GM12878 (cell line): Measurements from ENCODE around the gene WWOX. TPM values are rescaled to one million over a fixed set of nuclear protein-coding genes. Genes with fewer than 3 reads are reported as not detected.

ENCODE experiments used
- ATAC-seq: fragments of 200-7000 bp; cut with Tn5 transposase; 3 replicates; pipeline ENCODE4 v1.9.1; 2020; ENCODE audit warnings: mild to moderate bottlenecking, moderate library complexity
- BruUV-seq: library from RNA; stranded (reverse); fragments of 400-500 nt; replicated peaks from 2 replicates; lab custom pipeline; 2021; lab: Mats Ljungman, UMichigan
- CTCF ChIA-PET: fragments of 300-600 bp; sonication (Branson Sonifier 250); formaldehyde crosslinking; extraction: SDS; loops from one replicate; lab custom pipeline; 2021; ENCODE audit warnings: inconsistent platforms; lab: Yijun Ruan, JAX
- POLR2A ChIA-PET: fragments of 350-600 bp; formaldehyde crosslinking; extraction: SDS; loops from one replicate; lab custom pipeline; 2021; ENCODE audit warnings: inconsistent platforms; lab: Charles Lee
- RAD21 ChIA-PET: fragments of 300-600 bp; sonication (Branson Sonifier 250); formaldehyde crosslinking; loops from one replicate; lab custom pipeline; 2023; ENCODE audit warnings: antibody characterized with exemption; ENCODE audit not compliant: unreplicated experiment; lab: Charles Lee
- SMC1A ChIA-PET: fragments of 300-600 bp; sonication (Branson Sonifier 250); formaldehyde crosslinking; loops from one replicate; lab custom pipeline; 2023; ENCODE audit not compliant: unreplicated experiment, uncharacterized antibody; lab: Charles Lee
- DNase-seq: peaks from one replicate; pipeline ENCODE4 v3.0.0-alpha.2; 2011; ENCODE audit warnings: low read depth, low spot score
- FAIRE-seq: peaks from 3 replicates; lab custom pipeline; 2011; peaks lifted over from hg19 to GRCh38; lab: Jason Lieb, UNC
- H2AFZ ChIP-seq: 2 replicates; pipeline ENCODE4 v1.6.0; 2011; ENCODE audit warnings: low read depth, low read length, control low read depth; ENCODE audit not compliant: control insufficient read depth
- H3K27ac ChIP-seq: 2 replicates; pipeline ENCODE4 v1.5.1; 2011; ENCODE audit warnings: control low read depth; ENCODE audit not compliant: control insufficient read depth, insufficient read depth
- H3K27me3 ChIP-seq, 2 experiments: replicated peaks in 1 of 2; 2 replicates each; pipeline versions ENCODE4 v1.6.0 to v1.6.1; 2011; ENCODE audit warnings: low read length in 1 of 2; ENCODE audit not compliant: control insufficient read depth in 2 of 2, insufficient read depth in 2 of 2
- H3K36me3 ChIP-seq, 2 experiments: 2 replicates each; pipeline ENCODE4 v1.5.1; 2011; ENCODE audit warnings: low read length in 1 of 2; ENCODE audit not compliant: control insufficient read depth in 2 of 2, insufficient read depth in 2 of 2
- H3K4me1 ChIP-seq: 2 replicates; pipeline ENCODE4 v1.6.1; 2011; ENCODE audit warnings: mild to moderate bottlenecking, low read length, moderate library complexity, mixed read lengths; ENCODE audit not compliant: control insufficient read depth, insufficient read depth
- H3K4me2 ChIP-seq: 2 replicates; pipeline ENCODE4 v1.6.0; 2011; ENCODE audit warnings: control low read depth; ENCODE audit not compliant: control insufficient read depth, insufficient read depth
- H3K4me3 ChIP-seq: fragments of 200-600 bp; sonication (generic); 2 replicates; pipeline ENCODE4 v1.5.1; 2016
- H3K79me2 ChIP-seq: 2 replicates; pipeline ENCODE4 v1.6.0; 2011; ENCODE audit warnings: low read length; ENCODE audit not compliant: control insufficient read depth, insufficient read depth
- H3K9ac ChIP-seq: 2 replicates; pipeline ENCODE4 v1.8.0; 2011; ENCODE audit warnings: low read length, control low read depth, mixed read lengths; ENCODE audit not compliant: control insufficient read depth, insufficient read depth
- H3K9me3 ChIP-seq: replicated peaks from 3 replicates; pipeline ENCODE4 v1.5.1; 2011; ENCODE audit warnings: mild to moderate bottlenecking, low read length; ENCODE audit not compliant: control insufficient read depth, insufficient read depth
- H4K20me1 ChIP-seq: 2 replicates; pipeline ENCODE4 v1.6.0; 2011; ENCODE audit not compliant: control insufficient read depth, insufficient read depth
- ATF3 ChIP-seq: IDR thresholded peaks from 2 replicates; pipeline ENCODE4 v1.6.1; 2011; ENCODE audit warnings: low read depth, mild to moderate bottlenecking, low read length, moderate library complexity, borderline replicate concordance; ENCODE audit errors: extremely low read depth
- CEBPZ ChIP-seq: fragments of 150-350 bp; IDR thresholded peaks from 2 replicates; pipeline ENCODE4 v1.6.1; 2016; ENCODE audit warnings: low read depth, low read length
- CREB1 ChIP-seq: IDR thresholded peaks from 2 replicates; pipeline ENCODE4 v1.6.1; 2012; ENCODE audit warnings: low read depth, mild to moderate bottlenecking, inconsistent platforms
- ETV6 ChIP-seq, 2 experiments: fragments of 450-650 bp in 1 of 2; IDR thresholded peaks in 1 of 2; conservative IDR thresholded peaks in 1 of 2; 2 replicates each; pipeline ENCODE4 v1.6.1; 2014; ENCODE audit warnings: antibody characterized with exemption in 1 of 2, borderline replicate concordance in 1 of 2, low read depth in 1 of 2, mild to moderate bottlenecking in 1 of 2, moderate library complexity in 1 of 2
- IKZF1 ChIP-seq: fragments of 450-650 bp; conservative IDR thresholded peaks from 2 replicates; pipeline ENCODE4 v1.6.1; 2017; ENCODE audit warnings: antibody characterized with exemption, mild to moderate bottlenecking
- KDM1A ChIP-seq: fragments of 200-600 bp; sonication (generic); IDR thresholded peaks from 2 replicates; pipeline ENCODE4 v1.6.1; 2016; ENCODE audit warnings: borderline replicate concordance
- MEF2B ChIP-seq: fragments of 450-650 bp; IDR thresholded peaks from 2 replicates; pipeline ENCODE4 v1.6.1; 2018; ENCODE audit warnings: mild to moderate bottlenecking, moderate library complexity; ENCODE audit not compliant: partially characterized antibody, poor library complexity, severe bottlenecking
- PML ChIP-seq: IDR thresholded peaks from 2 replicates; pipeline ENCODE4 v1.6.1; 2012; ENCODE audit warnings: low read length, inconsistent platforms
- RAD21 ChIP-seq: IDR thresholded peaks from 2 replicates; pipeline ENCODE4 v1.6.1; 2011; ENCODE audit warnings: mild to moderate bottlenecking, low read depth, low read length, moderate library complexity; ENCODE audit not compliant: insufficient read depth
- RFX5 ChIP-seq: IDR thresholded peaks from 2 replicates; pipeline ENCODE4 v1.6.1; 2011; ENCODE audit warnings: low read depth, low read length, improper control_type of control experiment
- SMARCA5 ChIP-seq: fragments of 450-650 bp; IDR thresholded peaks from 2 replicates; pipeline ENCODE4 v1.6.1; 2017; ENCODE audit warnings: mild to moderate bottlenecking
- SMC3 ChIP-seq: IDR thresholded peaks from 2 replicates; pipeline ENCODE4 v1.6.1; 2011; ENCODE audit warnings: low read length, improper control_type of control experiment, borderline replicate concordance
- STAT1 ChIP-seq: fragments of 450-650 bp; conservative IDR thresholded peaks from 2 replicates; pipeline ENCODE4 v1.6.1; 2014; ENCODE audit warnings: antibody characterized with exemption, mild to moderate bottlenecking
- YBX1 ChIP-seq: fragments of 450-650 bp; IDR thresholded peaks from 2 replicates; pipeline ENCODE4 v1.6.1; 2016; ENCODE audit warnings: antibody characterized with exemption
- YY1 ChIP-seq: IDR thresholded peaks from 2 replicates; pipeline ENCODE4 v1.6.1; 2011; ENCODE audit warnings: low read depth, mild to moderate bottlenecking, low read length
- ZBTB33 ChIP-seq: fragments of 450-650 bp; IDR thresholded peaks from 2 replicates; pipeline ENCODE4 v1.6.1; 2017; ENCODE audit warnings: mild to moderate bottlenecking
- in situ Hi-C: fragments of 300-500 bp; cut with MboI; formaldehyde crosslinking; loops from 9 replicates; pipeline ENCODE4 v1.14.3; 2018; ENCODE audit warnings: mixed read lengths
- intact Hi-C: fragments of 100-400 bp; cut with micrococcal nuclease; formaldehyde crosslinking; loops from one replicate; pipeline ENCODE4 v1.14.2; 2022; ENCODE audit not compliant: unreplicated experiment
- polyA plus RNA-seq, 11 experiments: library from polyadenylated mRNA; depleted of rRNA in 4 of 11; unstranded in 6 of 11; stranded (reverse) in 5 of 11; fragments of >200 nt; fragmentation: Nextera tagmentation in 4 of 11; fragmentation: Illumina TruSeq in 1 of 11; extraction: Ambion mirVana in 4 of 11; extraction: Trizol in 1 of 11; gene quantifications; 1 replicate in 1 of 11; 2 replicates in 10 of 11; pipeline versions ENCODE4 v1.2.1 to v1.2.3, GENCODE V29; 2011 to 2016; ENCODE audit warnings: inconsistent platforms in 2 of 11, missing spikeins in 2 of 11, low read depth in 1 of 11
- total RNA-seq, 4 experiments: library from RNA; depleted of rRNA in 3 of 4; stranded (reverse); fragments of >200 nt in 3 of 4; fragmentation: Illumina TruSeq in 1 of 4; extraction: Trizol in 1 of 4; gene quantifications; 2 replicates each; pipeline versions ENCODE4 v1.2.1 to v1.2.3, GENCODE V29; 2013 to 2021

Gene WWOX
- total and polyA plus RNA-seq, 10 of the 15 experiments (the other 5 are each of a cell fraction or from before 2014, with no cell fraction given) = 2.8 to 24.4 (median 17.8) TPM

- TF ChIP-seq ATF3 (no peak), YY1 (no peak), IKZF1 (no peak), CREB1 (no peak), PML (no peak), ZBTB33 (no peak)
These were observed 316.2 kb downstream of the WWOX start (continued) for GRCh38 chr16:78415669-78416068.

GRCh38 chr16:78416400-78416799 lies 316.9 kb downstream of the WWOX start:
- Histone ChIP-seq H3K4me2 (no peak overlapping the region), H3K79me2 (no peaks in the 10 kb centered on the region), H3K27ac (no peak overlapping the region), H3K36me3 (no peaks in the 10 kb centered on the region), H3K9me3 (no peaks in the 10 kb centered on the region; the same call in 1 of the 3 replicates), H3K4me1 (no peaks in the 10 kb centered on the region), H3K9ac (no peak overlapping the region), H2AFZ (no peak overlapping the region), H3K27me3 (no peaks in the 10 kb centered on the region), H3K4me3 (no peak overlapping the region), H4K20me1 (no peaks in the 10 kb centered on the region)
- no TSS peak for BruUV-seq
- in situ Hi-C loops = no loop called here
- intact Hi-C loops = no loop called here
- ATAC-seq (no peak), FAIRE-seq (no peak), DNase-seq (no peak)
- ChIA-PET POLR2A (no interaction called here), RAD21 (no interaction called here), SMC1A (no interaction called here), CTCF (no interaction called here)
- TF ChIP-seq CEBPZ (no peak), ETV6 (conservative IDR thresholded peaks at IDR 0.05 in 1 of 2, IDR thresholded peaks at IDR 0.05 in 1 of 2; ENCODE audit: borderline replicate concordance in 1 of 2, low read depth in 1 of 2) (no peak), ZBTB33 (no peak), RFX5 (no peak), KDM1A (no peak), SMC3 (no peak), YBX1 (no peak), SMARCA5 (no peak), STAT1 (no peak), RAD21 (no peak), MEF2B (no peak)
